ENCODE results near the gene STK17A.

Gene STK17A

GRCh38 chr7:43653891-43654504 is 71.1 kb downstream of the STK17A start:
- Histone ChIP-seq H3K4me3 (no peak overlapping the region), H3K27me3 (no peaks in the 10 kb centered on the region), H3K36me3 (no peaks in the 10 kb centered on the region), H3K9me3 (no peaks in the 10 kb centered on the region), H3K4me1 (peaks cover 0 to 59% (median 32%) of the 10 kb centered on the region in 4 donors), H3K27ac (no peak overlapping the region)
- intact Hi-C loops (cut with DNase I; ENCODE audit: low total_unique reads) = no loop called here
- TF ChIP-seq, protein P1, sequence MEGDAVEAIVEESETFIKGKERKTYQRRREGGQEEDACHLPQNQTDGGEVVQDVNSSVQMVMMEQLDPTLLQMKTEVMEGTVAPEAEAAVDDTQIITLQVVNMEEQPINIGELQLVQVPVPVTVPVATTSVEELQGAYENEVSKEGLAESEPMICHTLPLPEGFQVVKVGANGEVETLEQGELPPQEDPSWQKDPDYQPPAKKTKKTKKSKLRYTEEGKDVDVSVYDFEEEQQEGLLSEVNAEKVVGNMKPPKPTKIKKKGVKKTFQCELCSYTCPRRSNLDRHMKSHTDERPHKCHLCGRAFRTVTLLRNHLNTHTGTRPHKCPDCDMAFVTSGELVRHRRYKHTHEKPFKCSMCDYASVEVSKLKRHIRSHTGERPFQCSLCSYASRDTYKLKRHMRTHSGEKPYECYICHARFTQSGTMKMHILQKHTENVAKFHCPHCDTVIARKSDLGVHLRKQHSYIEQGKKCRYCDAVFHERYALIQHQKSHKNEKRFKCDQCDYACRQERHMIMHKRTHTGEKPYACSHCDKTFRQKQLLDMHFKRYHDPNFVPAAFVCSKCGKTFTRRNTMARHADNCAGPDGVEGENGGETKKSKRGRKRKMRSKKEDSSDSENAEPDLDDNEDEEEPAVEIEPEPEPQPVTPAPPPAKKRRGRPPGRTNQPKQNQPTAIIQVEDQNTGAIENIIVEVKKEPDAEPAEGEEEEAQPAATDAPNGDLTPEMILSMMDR (IDR thresholded peaks at IDR 0.05) = no peak
- DNase-seq = no peak

GRCh38 chr7:43655584-43655983 is 72.7 kb downstream of the STK17A start:
- Histone ChIP-seq H3K4me3 (no peak overlapping the region), H3K27ac (no peak overlapping the region), H3K9me3 (no peaks in the 10 kb centered on the region), H3K27me3 (no peaks in the 10 kb centered on the region), H3K36me3 (no peaks in the 10 kb centered on the region), H3K4me1 (peaks cover 0 to 56% (median 20%) of the 10 kb centered on the region in 4 donors)
- intact Hi-C loops (cut with DNase I; ENCODE audit: low total_unique reads) = no loop called here
- TF ChIP-seq, protein P1 (IDR thresholded peaks at IDR 0.05) = no peak
- no peak for DNase-seq

DNA sequence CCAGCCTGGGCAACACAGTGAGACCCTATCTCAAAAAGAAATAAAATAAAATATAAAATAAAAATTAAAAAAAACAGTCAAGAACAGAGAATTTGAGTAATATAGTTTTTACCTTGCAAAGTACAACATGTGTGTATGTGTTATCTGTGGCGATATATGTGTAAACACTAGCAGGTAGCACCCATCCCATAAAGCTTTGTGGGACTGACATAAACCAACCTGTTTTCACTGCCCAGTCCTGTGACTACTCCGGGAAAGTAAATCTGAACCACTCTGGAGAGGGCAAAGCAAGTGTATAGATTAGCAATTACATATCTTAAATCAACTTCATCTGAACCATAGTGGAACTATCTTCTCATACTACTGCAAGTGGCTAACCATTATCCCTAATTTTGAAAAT is 74.1 kb downstream of the STK17A start:
- intact Hi-C loops (cut with DNase I; ENCODE audit: low total_unique reads) = no loop called here
- no peak overlapping the region for H3K4me3 ChIP-seq
- DNase-seq = no peak
- H3K9me3 ChIP-seq = no peaks in the 10 kb centered on the region
- H3K36me3 ChIP-seq = no peaks in the 10 kb centered on the region
- no peak overlapping the region for H3K27ac ChIP-seq
- H3K27me3 ChIP-seq = no peaks in the 10 kb centered on the region
- TF ChIP-seq, protein P1 (IDR thresholded peaks at IDR 0.05) = no peak
- peaks cover 0 to 42% (median 6%) of the 10 kb centered on the region in 4 donors for H3K4me1 ChIP-seq

GRCh38 chr7:43658718-43659548 is 76.0 kb downstream of the STK17A start:
- intact Hi-C loops (cut with DNase I; ENCODE audit: low total_unique reads) = no loop called here
- Histone ChIP-seq H3K27me3 (no peaks in the 10 kb centered on the region), H3K9me3 (no peaks in the 10 kb centered on the region), H3K4me1 (peaks cover 0 to 35% (median 4%) of the 10 kb centered on the region in 4 donors), H3K27ac (peak overlapping the region; percentile 56 to 63), H3K36me3 (peaks cover 0 to 4% (median 0%) of the 10 kb centered on the region in 3 donors), H3K4me3 (no peak overlapping the region)
- TF ChIP-seq, protein P1 (IDR thresholded peaks at IDR 0.05) = no peak
- no peak for DNase-seq

DNA sequence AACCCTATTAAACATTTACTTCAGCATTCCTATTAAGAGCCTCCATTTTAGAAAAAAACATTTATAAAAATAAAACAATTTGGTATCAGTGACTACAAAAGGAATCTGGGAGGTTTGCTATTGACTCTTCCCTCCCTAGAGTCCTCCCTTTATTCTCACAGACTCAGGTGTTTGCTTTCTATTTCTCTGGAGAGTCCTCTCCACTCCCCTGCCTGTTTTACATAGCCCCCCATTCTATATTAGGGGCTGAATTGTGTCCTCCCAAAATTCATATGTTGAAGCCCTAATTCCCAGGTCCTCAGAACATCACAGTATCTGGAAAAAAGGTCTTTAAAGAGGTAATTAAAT is 76.6 kb downstream of the STK17A start:
- Histone ChIP-seq H3K36me3 (peaks cover 0 to 4% (median 0%) of the 10 kb centered on the region in 3 donors), H3K9me3 (no peaks in the 10 kb centered on the region), H3K27me3 (no peaks in the 10 kb centered on the region), H3K4me1 (peaks cover 0 to 36% (median 4%) of the 10 kb centered on the region in 4 donors), H3K27ac (peak overlapping the region; percentile 56 to 63), H3K4me3 (no peak overlapping the region)
- no peak for DNase-seq
- intact Hi-C loops (cut with DNase I; ENCODE audit: low total_unique reads) = no loop called here
- TF ChIP-seq, protein P1 (IDR thresholded peaks at IDR 0.05) = no peak

Data from tibial artery (tissue), 4 donors.